ENCODE results near the gene DCST2. TPM values are rescaled to one million over a fixed set of nuclear protein-coding genes. Genes with fewer than 3 reads are reported as not detected.

DCST2 gene
- total and polyA plus RNA-seq, 10 of the 15 experiments (the other 5 are each of a cell fraction or from before 2014, with no cell fraction given), result 0.33 to 0.41 (median 0.36) TPM; not detected in 7

DNA sequence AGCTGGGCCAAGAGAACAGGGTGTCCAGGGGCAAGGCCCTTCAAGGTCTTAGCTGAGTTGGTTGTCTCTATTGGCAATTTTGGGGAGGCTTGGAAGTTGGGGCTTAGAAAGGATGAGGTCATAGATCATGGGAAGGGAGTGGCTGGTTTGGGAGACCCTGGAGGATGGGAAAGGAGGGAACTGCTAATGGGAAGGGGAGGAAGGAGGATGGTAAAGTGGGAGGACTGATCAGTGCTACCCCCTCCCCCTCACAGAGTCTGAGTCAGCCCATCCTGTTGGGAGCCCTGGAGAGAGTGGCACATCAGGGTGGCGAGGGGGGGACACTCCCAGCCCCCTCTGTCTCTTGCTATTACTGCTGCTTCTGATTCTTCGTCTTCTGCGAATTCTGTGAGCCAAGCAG lies 35.0 kb upstream of the DCST2 start:
- intact Hi-C loops (cut with micrococcal nuclease; ENCODE audit: unreplicated experiment) (no loop called here), in situ Hi-C loops (cut with MboI) (no loop called here)
- ChIA-PET RAD21 (ENCODE audit: unreplicated experiment) (no interaction called here), CTCF (interaction anchor here (0.7 to 15.5 kb wide), 4 partner anchors 10 to 138 kb away, joined by 3 to 195 read pairs (median 4); partner anchors contain the start of gene EFNA3), SMC1A (ENCODE audit: uncharacterized antibody, unreplicated experiment) (no interaction called here), POLR2A (no interaction called here)
- FAIRE-seq (no peak), ATAC-seq (no peak), DNase-seq (ENCODE audit: low read depth, low spot score) (no peak)
- Histone ChIP-seq H3K4me2 (ENCODE audit: control insufficient read depth, insufficient read depth) (no peak overlapping the region), H3K9me3 (replicated peaks; ENCODE audit: control insufficient read depth, insufficient read depth, low read length) (no peaks in the 10 kb centered on the region), H4K20me1 (ENCODE audit: control insufficient read depth, insufficient read depth) (no peaks in the 10 kb centered on the region), H3K79me2 (ENCODE audit: control insufficient read depth, insufficient read depth, low read length) (no peaks in the 10 kb centered on the region), H3K27ac (ENCODE audit: control insufficient read depth, insufficient read depth) (no peak overlapping the region), H3K4me1 (ENCODE audit: control insufficient read depth, insufficient read depth, low read length) (peaks cover 10% of the 10 kb centered on the region), H3K9ac (ENCODE audit: control insufficient read depth, insufficient read depth, low read length) (no peak overlapping the region), H3K36me3 (ENCODE audit: control insufficient read depth in 2 of 2, insufficient read depth in 2 of 2, low read length in 1 of 2) (no peaks in the 10 kb centered on the region; a peak in 2 of 4 replicates), H3K4me3 (no peak overlapping the region), H2AFZ (ENCODE audit: control insufficient read depth, low read depth, low read length) (no peak overlapping the region), H3K27me3 (replicated peaks in 1 of 2; ENCODE audit: control insufficient read depth in 2 of 2, insufficient read depth in 2 of 2, low read length in 1 of 2) (no peaks in the 10 kb centered on the region)
- no TSS peak for BruUV-seq (replicated peaks)
- WGBS (ENCODE audit: insufficient coverage, insufficient replicate concordance, low lambda C conversion rate, missing lambda C conversion rate), result 78% methylated on average over 3 of the region's 3 CpGs
- no peak for TF ChIP-seq ZSCAN29 (IDR thresholded peaks at IDR 0.05)

- Histone ChIP-seq H3K4me2 (ENCODE audit: control insufficient read depth, insufficient read depth) (no peak overlapping the region), H3K79me2 (ENCODE audit: control insufficient read depth, insufficient read depth, low read length) (no peaks in the 10 kb centered on the region), H3K27ac (ENCODE audit: control insufficient read depth, insufficient read depth) (no peak overlapping the region), H4K20me1 (ENCODE audit: control insufficient read depth, insufficient read depth) (no peaks in the 10 kb centered on the region), H3K9ac (ENCODE audit: control insufficient read depth, insufficient read depth, low read length) (no peak overlapping the region), H3K9me3 (replicated peaks; ENCODE audit: control insufficient read depth, insufficient read depth, low read length) (no peaks in the 10 kb centered on the region), H3K4me3 (no peak overlapping the region), H2AFZ (ENCODE audit: control insufficient read depth, low read depth, low read length) (no peak overlapping the region), H3K27me3 (replicated peaks in 1 of 2; ENCODE audit: control insufficient read depth in 2 of 2, insufficient read depth in 2 of 2, low read length in 1 of 2) (no peaks in the 10 kb centered on the region), H3K4me1 (ENCODE audit: control insufficient read depth, insufficient read depth, low read length) (peaks cover 23% of the 10 kb centered on the region), H3K36me3 (ENCODE audit: control insufficient read depth in 2 of 2, insufficient read depth in 2 of 2, low read length in 1 of 2) (no peaks in the 10 kb centered on the region; a peak in 2 of 4 replicates)
- ChIA-PET SMC1A (ENCODE audit: uncharacterized antibody, unreplicated experiment) (interaction anchor here (1.8 kb wide), 1 partner anchor 18 kb away, joined by 4 read pairs; no protein-coding TSS in a partner anchor), CTCF (interaction anchor here (1.1 to 15.5 kb wide), 2 partner anchors 16 to 18 kb away, joined by 3 to 195 read pairs; partner anchors contain the start of gene ADAM15), RAD21 (ENCODE audit: unreplicated experiment) (interaction anchor here (4.7 kb wide), 1 partner anchor 18 kb away, joined by 63 read pairs; no protein-coding TSS in a partner anchor), POLR2A (interaction anchor here (0.5 to 2.2 kb wide), 4 partner anchors 9 to 1504 kb away, joined by 3 to 7 read pairs (median 4); no protein-coding TSS in a partner anchor)
- no peak for DNase-seq (ENCODE audit: low read depth, low spot score)
- WGBS (ENCODE audit: insufficient coverage, insufficient replicate concordance, low lambda C conversion rate, missing lambda C conversion rate), result 78% methylated on average over 8 of the region's 8 CpGs
- BruUV-seq (replicated peaks), result no TSS peak
- intact Hi-C loops (cut with micrococcal nuclease; ENCODE audit: unreplicated experiment), result no loop called here
- FAIRE-seq, result no peak
- ATAC-seq, result no peak
- no peak for TF ChIP-seq POLR2A (IDR thresholded peaks at IDR 0.05; ENCODE audit: low read depth, low read length)
- in situ Hi-C loops (cut with MboI), result no loop called here
These were observed 33.2 kb upstream of the DCST2 start for GRCh38 chr1:155066777-155067176.
